HG02588 (cell line): ENCODE data around the gene BRAF.
"Not testable (repeated sequence)": the region's sequence is repeated elsewhere in the genome, so short reads cannot be mapped to it uniquely, and the experiment has no call there.

Experiments
- ATAC-seq: cut with Tn5 transposase; IDR thresholded peaks from one replicate; pipeline ENCODE4 v1.9.1; 2021; ENCODE audit warnings: mild to moderate bottlenecking, moderate library complexity; ENCODE audit not compliant: unreplicated experiment

Gene BRAF

DNA sequence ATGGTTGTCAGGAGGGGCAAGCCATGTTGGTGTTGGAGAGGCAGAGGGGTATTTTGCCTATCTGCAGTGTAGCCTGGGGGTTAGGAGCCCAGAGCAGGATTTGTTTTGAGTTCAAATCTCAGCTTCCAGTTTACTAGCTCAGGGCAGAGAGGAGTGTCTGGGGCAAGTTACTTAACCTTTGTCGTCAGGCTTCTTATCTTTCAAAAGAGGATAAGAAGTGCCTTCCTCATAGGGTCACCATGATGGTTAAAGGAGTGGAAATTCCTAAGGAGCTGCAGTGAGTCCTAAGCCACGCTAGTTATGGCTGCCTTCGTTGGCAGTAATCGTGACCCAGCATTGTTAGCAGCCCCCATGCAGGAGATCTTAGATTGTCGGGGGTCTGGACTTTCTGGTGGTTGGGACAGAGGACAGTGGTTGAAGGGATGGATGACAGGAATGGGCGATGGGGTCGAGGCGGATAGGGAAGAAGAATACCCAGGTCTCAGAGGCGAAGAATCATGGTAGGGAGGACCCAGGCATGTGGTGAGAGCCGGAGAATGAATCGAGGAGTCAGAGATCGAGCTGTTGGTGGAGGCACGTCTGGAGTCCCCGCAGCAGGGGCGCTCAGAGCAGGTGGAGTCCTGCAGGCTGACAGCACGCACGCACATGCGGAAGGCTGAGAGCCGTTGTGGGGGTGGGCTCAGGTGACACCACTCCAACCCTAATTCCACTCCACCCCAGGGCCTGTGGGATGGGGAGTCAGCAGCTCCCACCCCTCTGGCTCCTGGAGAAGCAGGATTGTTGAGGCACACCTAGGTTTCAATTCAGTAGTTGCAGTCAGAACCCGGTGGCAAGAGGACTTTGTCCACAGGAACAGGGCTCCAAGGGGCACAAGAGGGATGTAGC lies 240.4 kb downstream of the BRAF start:
- ATAC-seq: no peak

DNA sequence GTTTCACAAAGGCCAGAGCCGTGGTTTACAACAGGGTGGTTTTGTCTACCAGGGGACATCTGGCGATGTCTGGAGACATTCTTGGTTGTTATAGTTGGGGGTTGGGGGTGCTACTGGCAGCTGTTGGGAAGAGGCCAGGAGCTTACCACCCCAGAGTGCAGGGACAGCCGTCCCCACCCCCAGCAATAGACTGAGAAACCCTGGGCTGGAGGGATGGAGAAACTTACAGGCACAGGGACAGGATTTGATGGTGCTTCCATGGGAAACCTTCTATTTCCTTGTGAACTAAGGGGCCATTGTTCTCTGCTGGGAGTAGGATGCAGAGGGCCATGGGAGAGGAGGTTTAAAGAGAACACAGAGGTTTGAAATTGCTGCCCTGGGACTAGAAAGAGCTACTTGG lies 241.1 kb downstream of the BRAF start:
- ATAC-seq: no peak

DNA sequence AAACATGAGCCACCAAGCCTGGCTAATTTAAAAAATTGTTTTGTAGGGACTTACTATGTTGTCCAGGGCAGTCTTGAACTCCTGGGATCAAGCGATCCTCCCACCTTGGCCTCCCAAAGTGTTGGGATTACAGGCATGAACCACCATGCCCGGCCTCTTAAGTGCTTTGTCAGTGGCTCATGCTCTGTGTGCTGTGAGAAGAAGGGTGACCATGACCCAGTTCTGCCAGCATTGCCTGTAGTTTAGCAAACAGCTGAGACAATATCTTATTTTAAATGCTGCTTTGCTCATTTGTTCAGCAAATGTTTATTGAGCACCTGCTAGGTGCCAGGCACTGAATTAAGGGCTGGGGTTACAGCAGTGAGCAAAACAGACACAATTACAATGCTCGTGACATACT lies 243.0 kb downstream of the BRAF start:
- no peak for ATAC-seq

GRCh38 chr7:140680886-140681285 lies 243.8 kb downstream of the BRAF start:
- no peak for ATAC-seq

GRCh38 chr7:140679186-140679585 lies 245.5 kb downstream of the BRAF start:
- no peak for ATAC-seq

DNA sequence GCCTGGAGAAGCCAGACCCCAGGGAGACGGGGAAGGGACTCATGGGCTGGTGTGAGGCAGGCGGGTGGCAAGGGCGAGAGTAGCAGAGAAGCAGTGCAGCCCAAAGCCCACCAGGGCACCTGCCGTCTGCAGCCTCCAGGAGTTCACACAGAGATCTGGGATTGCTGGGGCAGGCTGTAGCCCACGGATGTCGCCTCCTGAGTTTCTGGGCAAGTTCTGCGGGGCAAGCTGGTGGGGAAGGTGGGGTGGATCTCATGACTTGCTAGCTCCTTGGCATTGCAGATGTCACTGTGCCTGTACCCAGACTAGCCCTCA lies 246.0 kb downstream of the BRAF start:
- ATAC-seq: no peak

DNA sequence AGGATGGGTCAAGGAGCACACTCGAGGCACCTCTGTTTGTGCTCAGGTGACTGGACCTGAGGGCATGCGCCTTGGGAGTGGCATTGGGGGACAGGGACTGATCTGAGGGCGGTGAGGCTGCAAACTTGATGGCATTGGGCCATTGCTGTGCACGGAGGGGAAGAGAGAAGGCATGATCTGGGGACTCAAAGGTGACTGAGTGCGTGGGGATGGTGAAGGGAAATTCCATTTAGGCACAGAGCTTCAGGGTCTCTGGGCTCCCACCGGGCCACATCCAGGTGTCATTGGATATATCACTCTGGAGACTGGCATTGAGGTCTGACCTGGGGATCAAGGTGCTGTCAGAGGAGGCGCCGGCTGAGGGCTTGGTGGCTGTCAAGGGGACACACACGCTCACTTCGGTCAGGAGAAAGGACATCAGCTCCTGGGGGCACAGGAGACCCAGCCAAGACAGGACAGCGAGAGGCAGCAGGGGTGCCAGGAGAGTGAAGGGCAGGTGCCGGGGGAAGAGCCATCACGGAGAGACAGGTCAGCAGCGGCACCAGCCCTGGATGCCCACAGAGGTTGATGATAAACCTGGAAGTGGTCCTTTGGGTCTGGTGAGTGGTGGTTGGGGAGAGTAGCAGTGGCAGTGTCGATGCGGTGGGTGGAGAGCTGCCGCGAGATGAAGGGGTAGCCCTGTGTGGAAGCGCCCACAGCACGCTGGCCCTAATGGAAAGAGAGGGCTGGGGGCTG lies 246.5 kb downstream of the BRAF start:
- ATAC-seq: no peak

GRCh38 chr7:140677496-140677895 lies 247.2 kb downstream of the BRAF start:
- ATAC-seq: no peak

DNA sequence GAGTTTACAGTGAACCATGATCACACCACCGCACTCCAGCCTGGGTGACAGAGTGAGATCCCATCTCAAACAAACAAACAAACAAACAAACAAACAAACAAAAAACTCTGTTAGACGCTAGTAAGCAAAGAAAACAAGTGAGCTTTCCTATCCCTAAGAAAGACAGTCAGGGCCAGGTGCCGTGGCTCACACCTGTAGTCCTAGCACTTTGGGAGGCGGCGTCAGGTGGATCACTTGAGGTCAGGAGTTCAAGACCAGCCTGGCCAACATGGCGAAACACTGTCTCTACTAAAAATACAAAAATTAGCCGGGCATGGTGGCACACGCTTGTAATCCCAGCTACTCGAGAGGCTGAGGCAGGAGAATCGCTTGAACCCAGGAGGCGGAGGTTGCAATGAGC lies 247.8 kb downstream of the BRAF start:
- ATAC-seq: not testable (repeated sequence)

GRCh38 chr7:140676306-140676705 lies 248.4 kb downstream of the BRAF start:
- ATAC-seq: peak; percentile 37

GRCh38 chr7:140675726-140676125 lies 249.0 kb downstream of the BRAF start:
- ATAC-seq: no peak

- ATAC-seq: no peak
These were observed 249.6 kb downstream of the BRAF start for GRCh38 chr7:140674899-140675701.

DNA sequence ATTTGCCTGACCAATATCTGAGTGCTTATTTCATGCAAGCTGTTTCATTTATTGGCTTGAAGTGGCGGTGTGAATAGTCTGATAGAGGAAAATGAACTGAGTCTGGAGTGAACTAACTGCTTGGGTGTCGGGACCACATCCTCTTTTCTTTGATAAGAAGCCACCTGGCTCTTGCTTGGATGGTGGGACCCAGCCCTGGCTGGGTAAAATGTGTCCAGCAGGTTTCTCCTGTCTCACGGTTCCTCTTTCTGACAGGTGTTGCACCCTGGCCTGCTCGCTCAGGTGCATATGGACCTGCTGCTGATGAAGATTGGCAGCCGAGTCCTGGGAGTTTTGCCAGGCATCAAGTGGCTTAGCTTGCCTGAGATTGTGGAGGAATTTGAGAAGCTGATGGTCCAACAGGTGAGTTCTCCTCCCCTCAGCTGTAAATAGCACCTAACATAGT lies 250.4 kb downstream of the BRAF start:
- ATAC-seq: no peak

DNA sequence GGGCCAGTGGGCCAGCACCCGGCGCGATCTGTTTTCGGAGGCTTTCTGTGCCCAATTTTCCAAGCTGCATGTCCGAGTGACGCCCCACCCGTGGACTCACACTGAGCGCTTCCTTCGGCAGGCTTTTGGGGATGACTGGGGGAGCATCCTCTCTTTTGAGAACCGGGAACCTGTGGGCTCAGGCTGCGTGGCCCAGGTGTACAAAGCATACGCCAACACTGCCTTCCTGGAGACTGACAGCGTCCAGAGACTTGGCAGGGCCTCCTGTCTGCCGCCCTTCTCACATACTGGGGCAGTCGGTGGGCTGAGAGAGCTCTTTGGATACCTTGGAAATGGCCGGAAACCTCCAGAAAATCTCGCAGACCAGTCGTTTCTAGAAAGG lies 251.0 kb downstream of the BRAF start:
- no peak for ATAC-seq

- ATAC-seq: peak; percentile 54
These were observed 251.5 kb downstream of the BRAF start for GRCh38 chr7:140673063-140673773.

GRCh38 chr7:140672382-140673062 lies 252.2 kb downstream of the BRAF start, which contains the start of gene ADCK2:
TSS of gene ADCK2 (plus strand) at chr7:140672945. CDS start at chr7:140673331, 386 bp downstream.
- ATAC-seq: peak; percentile 64

- no peak for ATAC-seq
These were observed 252.8 kb downstream of the BRAF start for GRCh38 chr7:140671966-140672365.

GRCh38 chr7:140670343-140670935 lies 254.3 kb downstream of the BRAF start:
- no peak for ATAC-seq

GRCh38 chr7:140669862-140670261 lies 254.9 kb downstream of the BRAF start:
- ATAC-seq: not testable (repeated sequence)

DNA sequence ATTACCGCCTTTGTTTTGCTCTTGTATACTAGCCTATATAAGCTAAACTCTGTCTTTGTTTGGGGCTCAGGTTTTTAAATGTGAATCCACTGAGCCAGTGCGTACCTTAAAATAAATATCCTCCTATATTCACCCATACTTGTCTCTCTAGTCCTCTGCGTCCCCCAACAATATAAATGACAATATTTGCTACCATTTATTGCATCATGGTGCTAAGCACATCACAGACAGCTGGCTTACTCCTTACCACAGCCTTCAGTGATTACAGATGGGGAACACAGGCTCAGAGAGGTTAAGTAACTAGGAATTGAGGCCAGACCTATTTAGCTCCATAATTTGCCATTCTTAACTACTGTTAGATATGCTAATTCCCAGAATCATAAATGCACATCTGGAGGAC lies 255.4 kb downstream of the BRAF start:
- ATAC-seq: no peak
